Endothelial cell of umbilical vein (primary cell): Measurements from ENCODE around the gene CD79B. TPM values are rescaled to one million over a fixed set of nuclear protein-coding genes. Genes with fewer than 3 reads are reported as not detected.

Experiments
- BruUV-seq: library from RNA; stranded (reverse); fragments of 400-500 nt; replicated peaks from 2 replicates; lab custom pipeline; 2021; lab: Mats Ljungman, UMichigan
- CTCF ChIA-PET: fragments of 300-600, 350-600 bp; sonication (Branson Sonifier 250); formaldehyde crosslinking; loops from one replicate; lab custom pipeline; 2021; ENCODE audit warnings: antibody characterized with exemption, inconsistent platforms; lab: Charles Lee
- POLR2A ChIA-PET: fragments of 300-600, 350-600 bp; sonication (Branson Sonifier 250); formaldehyde crosslinking; loops from one replicate; lab custom pipeline; 2021; ENCODE audit warnings: antibody characterized with exemption, inconsistent platforms; lab: Charles Lee
- DNase-seq: peaks from one replicate; pipeline ENCODE4 v3.0.0-alpha.2; 2011; ENCODE audit warnings: low read depth, low spot score
- FAIRE-seq: peaks from 2 replicates; lab custom pipeline; 2011; peaks lifted over from hg19 to GRCh38; lab: Jason Lieb, UNC
- H2AFZ ChIP-seq: 2 replicates; pipeline ENCODE4 v1.6.0; 2012; ENCODE audit warnings: low read depth, low read length, control low read depth, inconsistent platforms
- H3K27ac ChIP-seq: 2 replicates; pipeline ENCODE4 v1.5.1; 2011; ENCODE audit warnings: low read depth, mild to moderate bottlenecking, control low read depth, low read length, moderate library complexity; ENCODE audit not compliant: insufficient read depth
- H3K27me3 ChIP-seq, 2 experiments: 2 replicates each; pipeline versions ENCODE4 v1.6.0 to v1.6.1; 2011; ENCODE audit warnings: low read length in 2 of 2, mixed read lengths in 1 of 2; ENCODE audit not compliant: control insufficient read depth in 2 of 2, insufficient read depth in 2 of 2
- H3K36me3 ChIP-seq, 2 experiments: 2 replicates in 1 of 2; 3 replicates in 1 of 2; pipeline ENCODE4 v1.5.1; 2011; ENCODE audit warnings: low read length in 2 of 2, mild to moderate bottlenecking in 1 of 2, moderate library complexity in 1 of 2; ENCODE audit not compliant: control insufficient read depth in 2 of 2, insufficient read depth in 2 of 2; ENCODE audit errors: extremely low read depth in 1 of 2
- H3K4me1 ChIP-seq: 3 replicates; pipeline ENCODE4 v1.5.1; 2011; ENCODE audit warnings: mild to moderate bottlenecking, low read length; ENCODE audit not compliant: control insufficient read depth, insufficient read depth; ENCODE audit errors: extremely low read depth
- H3K4me2 ChIP-seq: 2 replicates; pipeline ENCODE4 v1.6.1; 2011; ENCODE audit warnings: low read length, control low read depth, mixed read lengths; ENCODE audit not compliant: insufficient read depth
- H3K4me3 ChIP-seq, 3 experiments: fragments of 200-600 bp in 1 of 3; sonication (generic), shearing (Covaris generic) in 1 of 3; replicated peaks in 1 of 3; 2 replicates each; pipeline ENCODE4 v1.5.1; 2011 to 2016; ENCODE audit warnings: control low read depth in 3 of 3, low read length in 3 of 3, mild to moderate bottlenecking in 2 of 3, inconsistent platforms in 1 of 3, low read depth in 1 of 3, moderate library complexity in 1 of 3; ENCODE audit not compliant: insufficient read depth in 1 of 3
- H3K79me2 ChIP-seq: 2 replicates; pipeline ENCODE4 v1.6.0; 2012; ENCODE audit warnings: low read length, inconsistent platforms; ENCODE audit not compliant: control insufficient read depth, insufficient read depth
- H3K9ac ChIP-seq: replicated peaks from 2 replicates; pipeline ENCODE3; 2011; ENCODE audit warnings: low read length, control low read depth; ENCODE audit not compliant: insufficient read depth; ENCODE audit errors: extremely low read depth
- H3K9me1 ChIP-seq: replicated peaks from 3 replicates; pipeline ENCODE4 v1.6.0; 2011; ENCODE audit warnings: mild to moderate bottlenecking, low read length; ENCODE audit not compliant: control insufficient read depth, insufficient read depth; ENCODE audit errors: extremely low read depth
- H3K9me3 ChIP-seq: replicated peaks from 2 replicates; pipeline ENCODE4 v1.5.1; 2012; ENCODE audit warnings: low read length, inconsistent platforms; ENCODE audit not compliant: control insufficient read depth, insufficient read depth
- H4K20me1 ChIP-seq: replicated peaks from 2 replicates; pipeline ENCODE3; 2011; ENCODE audit warnings: mild to moderate bottlenecking, low read length; ENCODE audit not compliant: control insufficient read depth, insufficient read depth; ENCODE audit errors: extremely low read depth
- EZH2 ChIP-seq: IDR thresholded peaks from 2 replicates; pipeline ENCODE4 v1.6.1; 2012; ENCODE audit warnings: borderline replicate concordance, low read depth, mild to moderate bottlenecking, moderate library complexity, low read length, inconsistent platforms; ENCODE audit not compliant: severe bottlenecking
- FOS ChIP-seq: IDR thresholded peaks from 2 replicates; pipeline ENCODE4 v1.6.1; 2011; ENCODE audit warnings: mild to moderate bottlenecking, low read length, moderate library complexity, borderline replicate concordance; ENCODE audit not compliant: insufficient read depth
- GATA2 ChIP-seq: IDR thresholded peaks from 2 replicates; pipeline ENCODE4 v1.7.0; 2011; ENCODE audit warnings: low read depth, mild to moderate bottlenecking, moderate library complexity, mixed read lengths, low read length; ENCODE audit not compliant: insufficient read length, insufficient read depth
- JUN ChIP-seq: IDR thresholded peaks from 2 replicates; pipeline ENCODE4 v1.6.1; 2011; ENCODE audit warnings: borderline replicate concordance, low read depth; ENCODE audit not compliant: insufficient read length, insufficient read depth
- MYC ChIP-seq: IDR thresholded peaks from one replicate; pipeline ENCODE4 v1.6.1; 2011; ENCODE audit warnings: mild to moderate bottlenecking, low read depth, low read length
- POLR2A ChIP-seq: IDR thresholded peaks from 2 replicates; pipeline ENCODE4 v1.6.1; 2012; ENCODE audit warnings: low read depth, mild to moderate bottlenecking, control low read depth, low read length
- POLR2AphosphoS5 ChIP-seq: IDR thresholded peaks from 2 replicates; pipeline ENCODE4 v1.6.1; 2012; ENCODE audit warnings: low read depth, mild to moderate bottlenecking, control low read depth, low read length, moderate library complexity; ENCODE audit not compliant: insufficient read depth
- dilution Hi-C: fragments of 300-500 bp; cut with MboI; formaldehyde crosslinking; loops from one replicate; pipeline ENCODE4 v1.15.0; 2019; ENCODE audit warnings: low sequenced_read_pairs; ENCODE audit not compliant: extremely low pct_ligation_motif_present
- intact Hi-C: fragments of 100-400 bp; cut with micrococcal nuclease; formaldehyde crosslinking; loops from one replicate; pipeline ENCODE4 v1.10.0; 2022
- polyA plus RNA-seq, 4 experiments: library from polyadenylated mRNA; depleted of rRNA in 3 of 4; stranded (reverse) in 3 of 4; unstranded in 1 of 4; fragments of >200 nt; gene quantifications; 2 replicates each; pipeline versions ENCODE4 v1.2.1 to v1.2.3, GENCODE V29; 2011 to 2012; ENCODE audit warnings: missing spikeins in 1 of 4
- total RNA-seq: library from RNA; stranded (reverse); gene quantifications from 2 replicates; pipeline ENCODE4 v1.2.3, GENCODE V29; 2021
- TF ChIP-seq, protein P1 (sequence below): IDR thresholded peaks from 2 replicates; pipeline ENCODE4 v1.6.1; 2011; ENCODE audit not compliant: insufficient read depth, insufficient read length
- TF ChIP-seq, protein P2 (sequence below), 2 donors: IDR thresholded peaks; 1 replicate in 1 of 2; 2 replicates in 1 of 2; pipeline ENCODE4 v1.5.1; 2011; ENCODE audit warnings: low read length in 2 of 2, mild to moderate bottlenecking in 2 of 2, moderate library complexity in 2 of 2, control low read depth in 1 of 2, inconsistent platforms in 1 of 2, low read depth in 1 of 2; ENCODE audit not compliant: insufficient read depth in 1 of 2; ENCODE audit errors: extremely low read depth in 1 of 2

Gene CD79B
- total and polyA plus RNA-seq, 2 donors (not counting 3 experiments of a cell fraction or from before 2014, with no cell fraction given) = 2.1 to 3.9 TPM

DNA sequence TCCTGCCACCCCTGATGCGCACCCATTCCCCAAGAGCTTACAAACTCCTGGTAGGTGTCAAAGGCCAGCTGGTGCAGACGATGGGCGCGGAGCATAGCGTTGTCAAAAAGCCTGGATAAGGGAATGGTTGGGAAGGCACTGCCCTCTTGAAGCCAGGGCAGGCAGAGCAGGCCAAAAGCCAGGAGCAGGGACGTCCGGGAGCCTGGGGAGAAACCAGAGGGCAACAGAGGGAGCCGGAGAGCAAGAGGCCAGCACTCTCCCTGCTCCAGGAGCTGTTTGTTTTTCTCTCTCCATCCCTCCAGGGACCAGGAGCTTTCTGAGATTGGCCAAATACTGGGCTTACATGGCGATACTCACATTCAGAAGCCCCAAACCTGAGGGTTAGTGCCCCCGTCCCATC is 13.8 kb downstream of the CD79B start:
- POLR2A ChIA-PET = no interaction called here
- Histone ChIP-seq H3K27ac (no peak overlapping the region), H3K27me3 (peaks cover 0 to 3% of the 10 kb centered on the region in 2 experiments), H3K4me1 (no peaks in the 10 kb centered on the region), H3K79me2 (no peaks in the 10 kb centered on the region), H3K4me2 (no peak overlapping the region), H3K9ac (no peak overlapping the region), H2AFZ (no peak overlapping the region), H3K4me3 (no peak overlapping the region), H4K20me1 (no peaks in the 10 kb centered on the region), H3K36me3 (no peaks in the 10 kb centered on the region), H3K9me1 (no peaks in the 10 kb centered on the region), H3K9me3 (no peaks in the 10 kb centered on the region)
- intact Hi-C loops = no loop called here
- CTCF ChIA-PET = interaction anchor here (0.8 to 7.3 kb wide), 16 partner anchors 12 to 217 kb away, joined by 3 to 183 read pairs (median 9); partner anchors contain the start of gene PRR29
- no TSS peak for BruUV-seq
- FAIRE-seq (no peak), DNase-seq (no peak)
- dilution Hi-C loops = no loop called here
- TF ChIP-seq, protein P1, sequence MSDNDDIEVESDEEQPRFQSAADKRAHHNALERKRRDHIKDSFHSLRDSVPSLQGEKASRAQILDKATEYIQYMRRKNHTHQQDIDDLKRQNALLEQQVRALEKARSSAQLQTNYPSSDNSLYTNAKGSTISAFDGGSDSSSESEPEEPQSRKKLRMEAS = no peak
- no peak for TF ChIP-seq GATA2
- no peak for TF ChIP-seq POLR2AphosphoS5
- no peak for TF ChIP-seq JUN
- TF ChIP-seq EZH2 = no peak
- TF ChIP-seq, protein P2, sequence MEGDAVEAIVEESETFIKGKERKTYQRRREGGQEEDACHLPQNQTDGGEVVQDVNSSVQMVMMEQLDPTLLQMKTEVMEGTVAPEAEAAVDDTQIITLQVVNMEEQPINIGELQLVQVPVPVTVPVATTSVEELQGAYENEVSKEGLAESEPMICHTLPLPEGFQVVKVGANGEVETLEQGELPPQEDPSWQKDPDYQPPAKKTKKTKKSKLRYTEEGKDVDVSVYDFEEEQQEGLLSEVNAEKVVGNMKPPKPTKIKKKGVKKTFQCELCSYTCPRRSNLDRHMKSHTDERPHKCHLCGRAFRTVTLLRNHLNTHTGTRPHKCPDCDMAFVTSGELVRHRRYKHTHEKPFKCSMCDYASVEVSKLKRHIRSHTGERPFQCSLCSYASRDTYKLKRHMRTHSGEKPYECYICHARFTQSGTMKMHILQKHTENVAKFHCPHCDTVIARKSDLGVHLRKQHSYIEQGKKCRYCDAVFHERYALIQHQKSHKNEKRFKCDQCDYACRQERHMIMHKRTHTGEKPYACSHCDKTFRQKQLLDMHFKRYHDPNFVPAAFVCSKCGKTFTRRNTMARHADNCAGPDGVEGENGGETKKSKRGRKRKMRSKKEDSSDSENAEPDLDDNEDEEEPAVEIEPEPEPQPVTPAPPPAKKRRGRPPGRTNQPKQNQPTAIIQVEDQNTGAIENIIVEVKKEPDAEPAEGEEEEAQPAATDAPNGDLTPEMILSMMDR (IDR thresholded peaks at IDR 0.05; ENCODE audit: extremely low read depth in 1 of 2, insufficient read depth in 1 of 2, low read depth in 1 of 2, low read length in 2 of 2) = no peak
- TF ChIP-seq POLR2A = no peak
- TF ChIP-seq FOS = no peak
- no peak for TF ChIP-seq MYC
